Retinal pigment epithelial cell (primary cell): ENCODE results near the gene DNAJC4.

ENCODE experiments used
- DNase-seq: peaks from one replicate; pipeline ENCODE4 v3.0.0-alpha.2; 2010; ENCODE audit warnings: low read depth
- H3K4me3 ChIP-seq: 2 replicates; pipeline ENCODE4 v1.5.1; 2011; ENCODE audit warnings: mild to moderate bottlenecking, low read length, control low read depth, moderate library complexity
- TF ChIP-seq, protein P1 (sequence below): conservative IDR thresholded peaks from 2 replicates; pipeline ENCODE4 v1.5.1; 2011; ENCODE audit warnings: low read depth, low read length, control low read depth, inconsistent platforms

DNAJC4 gene

DNA sequence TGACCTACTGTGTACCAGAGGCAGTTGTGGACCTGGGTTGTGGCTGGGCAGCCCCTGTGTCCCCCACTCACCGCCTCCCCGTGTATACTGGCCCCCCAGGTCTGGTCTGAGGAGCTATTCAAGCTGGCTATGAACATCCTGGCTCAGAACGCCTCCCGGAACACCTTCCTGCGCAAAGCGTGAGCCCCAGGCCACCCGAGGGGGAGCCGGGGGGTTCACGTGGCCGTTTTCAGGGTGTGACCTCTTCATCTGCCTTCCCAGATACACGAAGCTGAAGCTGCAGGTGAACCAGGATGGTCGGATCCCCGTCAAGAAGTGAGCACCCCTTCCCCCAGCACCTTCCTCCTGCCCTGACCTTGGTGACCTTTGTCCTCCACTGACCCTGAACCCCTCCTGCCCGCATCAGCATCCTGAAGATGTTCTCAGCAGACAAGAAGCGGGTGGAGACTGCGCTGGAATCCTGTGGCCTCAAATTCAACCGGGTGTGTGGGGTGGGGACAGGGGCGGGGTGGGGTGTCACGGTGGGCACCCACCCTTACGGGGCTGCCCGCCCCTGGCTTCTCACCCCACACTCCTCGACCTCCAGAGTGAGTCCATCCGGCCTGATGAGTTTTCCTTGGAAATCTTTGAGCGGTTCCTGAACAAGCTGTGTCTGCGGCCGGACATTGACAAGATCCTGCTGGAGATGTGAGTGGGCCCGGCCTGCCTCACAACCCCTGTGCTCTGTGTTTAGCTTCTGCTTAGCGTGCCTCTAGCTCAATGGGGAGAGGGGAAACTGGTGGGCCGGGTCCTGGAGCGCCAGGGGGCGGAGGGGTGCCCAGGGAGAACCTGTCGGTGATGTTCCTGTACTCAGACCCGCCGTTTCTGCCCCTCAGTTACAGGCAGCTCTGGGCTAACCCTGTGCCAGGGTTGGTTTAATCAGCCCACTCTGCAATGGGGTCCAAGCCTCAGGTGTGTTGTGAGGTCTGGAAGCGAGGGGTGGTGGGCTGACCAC, 25.1 kb downstream of the DNAJC4 start:
- no peak for DNase-seq
- no peak overlapping the region for H3K4me3 ChIP-seq
- TF ChIP-seq, protein P1, sequence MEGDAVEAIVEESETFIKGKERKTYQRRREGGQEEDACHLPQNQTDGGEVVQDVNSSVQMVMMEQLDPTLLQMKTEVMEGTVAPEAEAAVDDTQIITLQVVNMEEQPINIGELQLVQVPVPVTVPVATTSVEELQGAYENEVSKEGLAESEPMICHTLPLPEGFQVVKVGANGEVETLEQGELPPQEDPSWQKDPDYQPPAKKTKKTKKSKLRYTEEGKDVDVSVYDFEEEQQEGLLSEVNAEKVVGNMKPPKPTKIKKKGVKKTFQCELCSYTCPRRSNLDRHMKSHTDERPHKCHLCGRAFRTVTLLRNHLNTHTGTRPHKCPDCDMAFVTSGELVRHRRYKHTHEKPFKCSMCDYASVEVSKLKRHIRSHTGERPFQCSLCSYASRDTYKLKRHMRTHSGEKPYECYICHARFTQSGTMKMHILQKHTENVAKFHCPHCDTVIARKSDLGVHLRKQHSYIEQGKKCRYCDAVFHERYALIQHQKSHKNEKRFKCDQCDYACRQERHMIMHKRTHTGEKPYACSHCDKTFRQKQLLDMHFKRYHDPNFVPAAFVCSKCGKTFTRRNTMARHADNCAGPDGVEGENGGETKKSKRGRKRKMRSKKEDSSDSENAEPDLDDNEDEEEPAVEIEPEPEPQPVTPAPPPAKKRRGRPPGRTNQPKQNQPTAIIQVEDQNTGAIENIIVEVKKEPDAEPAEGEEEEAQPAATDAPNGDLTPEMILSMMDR: no peak

DNA sequence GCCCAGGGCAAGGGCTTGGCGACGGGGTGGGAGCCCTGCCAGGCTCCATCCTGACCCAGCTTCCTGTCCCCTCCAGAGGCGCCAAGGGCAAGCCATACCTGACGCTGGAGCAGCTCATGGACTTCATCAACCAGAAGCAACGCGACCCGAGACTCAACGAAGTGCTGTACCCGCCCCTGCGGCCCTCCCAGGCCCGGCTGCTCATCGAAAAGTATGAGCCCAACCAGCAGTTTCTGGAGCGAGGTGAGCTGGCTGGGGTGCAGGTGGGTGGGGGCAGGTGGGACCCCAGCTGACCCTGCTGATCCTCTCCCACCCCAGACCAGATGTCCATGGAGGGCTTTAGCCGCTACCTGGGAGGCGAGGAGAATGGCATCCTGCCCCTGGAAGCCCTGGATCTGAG, 26.0 kb downstream of the DNAJC4 start:
- no peak overlapping the region for H3K4me3 ChIP-seq
- TF ChIP-seq, protein P1: no peak
- DNase-seq: no peak

DNA sequence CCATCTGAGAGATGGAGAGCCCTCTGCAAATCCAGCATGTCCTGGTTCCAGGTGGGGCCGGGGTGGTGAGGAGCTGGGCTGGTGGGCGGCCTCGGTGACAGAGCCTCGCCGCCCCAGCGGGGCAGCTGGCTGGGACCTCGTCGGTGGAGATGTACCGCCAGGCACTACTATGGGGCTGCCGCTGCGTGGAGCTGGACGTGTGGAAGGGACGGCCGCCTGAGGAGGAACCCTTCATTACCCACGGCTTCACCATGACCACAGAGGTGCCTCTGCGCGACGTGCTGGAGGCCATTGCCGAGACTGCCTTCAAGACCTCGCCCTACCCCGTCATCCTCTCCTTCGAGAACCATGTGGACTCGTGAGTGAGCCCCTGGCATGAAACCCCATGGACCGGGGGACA, 28.0 kb downstream of the DNAJC4 start:
- TF ChIP-seq, protein P1: no peak

GRCh38 chr11:64258946-64259532, 28.7 kb downstream of the DNAJC4 start:
- no peak overlapping the region for H3K4me3 ChIP-seq
- TF ChIP-seq, protein P1: no peak

More for the DNA sequence above, 28.0 kb downstream of the DNAJC4 start:
- no peak overlapping the region for H3K4me3 ChIP-seq
- DNase-seq: no peak

DNA sequence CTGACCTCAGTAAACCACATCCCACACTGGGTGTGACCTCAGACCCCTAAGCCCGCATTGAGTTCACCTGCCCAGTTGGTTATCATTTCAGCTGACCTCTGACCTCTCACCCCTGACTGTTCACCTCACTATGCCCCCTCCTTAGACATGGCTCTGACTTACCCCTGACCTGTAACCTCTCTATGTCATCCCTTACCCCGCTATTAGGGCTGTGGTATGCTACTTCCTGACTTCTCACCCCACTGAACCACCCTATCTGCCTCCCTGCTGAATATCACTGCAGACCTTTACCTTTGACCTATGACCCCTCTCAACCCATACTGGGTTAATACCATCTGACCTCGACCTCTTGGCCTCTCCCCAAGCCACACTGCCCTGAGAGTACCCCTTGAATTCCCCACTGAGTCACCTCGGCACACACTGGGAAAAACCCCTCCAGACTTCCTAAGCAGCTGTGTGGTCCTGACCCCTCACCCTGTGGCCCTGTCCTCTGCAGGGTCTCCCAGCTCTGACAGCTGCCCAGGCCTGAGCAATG, 29.3 kb downstream of the DNAJC4 start:
- TF ChIP-seq, protein P1: no peak
- H3K4me3 ChIP-seq: no peak overlapping the region
- no peak for DNase-seq

More at GRCh38 chr11:64258946-64259532, 28.7 kb downstream of the DNAJC4 start:
- no peak for DNase-seq

DNA sequence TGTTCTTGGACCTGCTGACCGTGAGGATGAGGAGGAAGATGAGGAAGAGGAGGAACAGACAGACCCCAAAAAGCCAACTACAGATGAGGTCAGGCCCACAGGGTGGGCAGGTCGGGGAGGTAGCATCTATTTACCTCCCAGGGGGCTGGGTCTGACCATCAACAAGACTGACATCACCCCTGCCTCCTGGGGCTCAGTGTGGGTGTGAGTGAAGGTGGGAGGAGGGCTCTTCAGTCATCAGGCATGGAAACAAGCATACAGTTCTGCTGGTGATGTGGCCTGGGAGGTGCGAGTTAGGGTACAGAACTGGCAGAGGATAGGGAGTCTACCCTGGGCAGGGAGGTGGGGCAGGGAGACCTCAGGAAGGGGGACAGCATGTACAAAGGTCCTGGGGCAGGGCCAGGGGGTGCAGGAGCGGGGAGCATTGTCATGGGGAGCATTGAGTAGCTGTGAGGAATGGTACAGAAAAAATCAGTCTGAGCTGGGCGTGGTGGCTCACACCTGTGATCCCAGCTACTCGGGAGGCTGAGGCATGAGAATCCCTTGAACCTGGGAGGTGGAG, 29.9 kb downstream of the DNAJC4 start:
- TF ChIP-seq, protein P1: no peak
- no peak for DNase-seq
- H3K4me3 ChIP-seq: no peak overlapping the region
